PFSK-1 (cell line): ENCODE data around the gene MDGA2.

Experiments used
- POLR2AphosphoS5 ChIP-seq: IDR thresholded peaks from 2 replicates; pipeline ENCODE4 v1.6.1; 2012; ENCODE audit warnings: low read depth, mild to moderate bottlenecking, control low read depth, low read length, moderate library complexity
- SIN3A ChIP-seq: IDR thresholded peaks from 2 replicates; pipeline ENCODE4 v1.6.1; 2012; ENCODE audit warnings: mild to moderate bottlenecking, low read length, moderate library complexity, borderline replicate concordance; ENCODE audit not compliant: insufficient read depth
- TAF1 ChIP-seq: IDR thresholded peaks from 2 replicates; pipeline ENCODE4 v1.6.1; 2012; ENCODE audit warnings: low read length, control low read depth, borderline replicate concordance; ENCODE audit not compliant: insufficient read depth
- TF ChIP-seq, protein P1 (sequence below), 2 experiments: IDR thresholded peaks; 2 replicates each; pipeline versions ENCODE4 v1.6.1 to v1.8.0; 2011 to 2012; ENCODE audit warnings: low read depth in 2 of 2, low read length in 2 of 2, control low read depth in 1 of 2, inconsistent platforms in 1 of 2, mild to moderate bottlenecking in 1 of 2, moderate library complexity in 1 of 2; ENCODE audit not compliant: insufficient read depth in 1 of 2

GRCh38 chr14:47674148-47674542 is 1.3 kb downstream of the MDGA2 start:
- TF ChIP-seq POLR2AphosphoS5 (no peak), TAF1 (no peak), SIN3A (no peak)
- TF ChIP-seq, protein P1, sequence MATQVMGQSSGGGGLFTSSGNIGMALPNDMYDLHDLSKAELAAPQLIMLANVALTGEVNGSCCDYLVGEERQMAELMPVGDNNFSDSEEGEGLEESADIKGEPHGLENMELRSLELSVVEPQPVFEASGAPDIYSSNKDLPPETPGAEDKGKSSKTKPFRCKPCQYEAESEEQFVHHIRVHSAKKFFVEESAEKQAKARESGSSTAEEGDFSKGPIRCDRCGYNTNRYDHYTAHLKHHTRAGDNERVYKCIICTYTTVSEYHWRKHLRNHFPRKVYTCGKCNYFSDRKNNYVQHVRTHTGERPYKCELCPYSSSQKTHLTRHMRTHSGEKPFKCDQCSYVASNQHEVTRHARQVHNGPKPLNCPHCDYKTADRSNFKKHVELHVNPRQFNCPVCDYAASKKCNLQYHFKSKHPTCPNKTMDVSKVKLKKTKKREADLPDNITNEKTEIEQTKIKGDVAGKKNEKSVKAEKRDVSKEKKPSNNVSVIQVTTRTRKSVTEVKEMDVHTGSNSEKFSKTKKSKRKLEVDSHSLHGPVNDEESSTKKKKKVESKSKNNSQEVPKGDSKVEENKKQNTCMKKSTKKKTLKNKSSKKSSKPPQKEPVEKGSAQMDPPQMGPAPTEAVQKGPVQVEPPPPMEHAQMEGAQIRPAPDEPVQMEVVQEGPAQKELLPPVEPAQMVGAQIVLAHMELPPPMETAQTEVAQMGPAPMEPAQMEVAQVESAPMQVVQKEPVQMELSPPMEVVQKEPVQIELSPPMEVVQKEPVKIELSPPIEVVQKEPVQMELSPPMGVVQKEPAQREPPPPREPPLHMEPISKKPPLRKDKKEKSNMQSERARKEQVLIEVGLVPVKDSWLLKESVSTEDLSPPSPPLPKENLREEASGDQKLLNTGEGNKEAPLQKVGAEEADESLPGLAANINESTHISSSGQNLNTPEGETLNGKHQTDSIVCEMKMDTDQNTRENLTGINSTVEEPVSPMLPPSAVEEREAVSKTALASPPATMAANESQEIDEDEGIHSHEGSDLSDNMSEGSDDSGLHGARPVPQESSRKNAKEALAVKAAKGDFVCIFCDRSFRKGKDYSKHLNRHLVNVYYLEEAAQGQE (IDR thresholded peaks at IDR 0.05; ENCODE audit: insufficient read depth in 1 of 2, low read depth in 2 of 2, low read length in 2 of 2): no peak
